SK-N-SH (cell line): Measurements from ENCODE around the gene OR51V1. TPM values are rescaled to one million over a fixed set of nuclear protein-coding genes. Genes with fewer than 3 reads are reported as not detected.

Experiments used
- CTCF ChIA-PET: fragments of 300-600, 350-600 bp; formaldehyde crosslinking; extraction: SDS; loops from one replicate; lab custom pipeline; 2021; lab: Yijun Ruan, JAX
- POLR2A ChIA-PET: fragments of 350-600 bp; sonication (Branson Sonifier 250); formaldehyde crosslinking; extraction: SDS; loops from one replicate; lab custom pipeline; 2020; ENCODE audit warnings: antibody characterized with exemption, inconsistent platforms; lab: Yijun Ruan, JAX
- DNase-seq: peaks from one replicate; pipeline ENCODE4 v3.0.0; 2012
- H2AFZ ChIP-seq: fragments of 200-600 bp; sonication (generic); 2 replicates; pipeline ENCODE4 v1.8.1; 2016; ENCODE audit warnings: antibody characterized with exemption, mild to moderate bottlenecking, low read depth
- H3F3A ChIP-seq: fragments of 200-600 bp; sonication (generic); replicated peaks from 2 replicates; pipeline ENCODE3; 2016; ENCODE audit warnings: antibody characterized with exemption, mild to moderate bottlenecking; ENCODE audit not compliant: insufficient read depth
- H3K27ac ChIP-seq, 2 experiments: fragments of 200-500 bp in 1 of 2; fragments of 200-600 bp in 1 of 2; sonication (Bioruptor generic) in 1 of 2; sonication (generic), shearing (Covaris generic) in 1 of 2; 2 replicates each; pipeline versions ENCODE4 v1.5.1 to v1.6.1; 2014 to 2016; ENCODE audit warnings: low read depth in 2 of 2, inconsistent platforms in 1 of 2, low read length in 1 of 2, mild to moderate bottlenecking in 1 of 2, mixed read lengths in 1 of 2
- H3K27me3 ChIP-seq: fragments of 200-600 bp; sonication (generic), shearing (Covaris generic); 2 replicates; pipeline ENCODE4 v1.6.1; 2016; ENCODE audit warnings: mixed run types; ENCODE audit not compliant: insufficient read depth
- H3K36me3 ChIP-seq, 2 experiments: fragments of 200-500 bp in 1 of 2; fragments of 200-600 bp in 1 of 2; sonication (Bioruptor generic) in 1 of 2; sonication (generic) in 1 of 2; replicated peaks in 1 of 2; 2 replicates each; pipeline versions ENCODE3 to v1.5.1; 2014 to 2016; ENCODE audit warnings: low read length in 1 of 2, mild to moderate bottlenecking in 1 of 2; ENCODE audit not compliant: insufficient read depth in 2 of 2, control insufficient read depth in 1 of 2
- H3K4me1 ChIP-seq, 2 experiments: fragments of 200-500 bp in 1 of 2; fragments of 200-600 bp in 1 of 2; sonication (Bioruptor generic) in 1 of 2; sonication (generic), shearing (Covaris generic) in 1 of 2; 2 replicates each; pipeline versions ENCODE4 v1.5.1 to v1.6.1; 2014 to 2016; ENCODE audit warnings: low read depth in 1 of 2, low read length in 1 of 2, mixed run types in 1 of 2; ENCODE audit not compliant: insufficient read depth in 2 of 2, control insufficient read depth in 1 of 2
- H3K4me2 ChIP-seq: fragments of 200-600 bp; sonication (generic), shearing (Covaris generic); 2 replicates; pipeline ENCODE4 v1.6.1; 2017; ENCODE audit warnings: mixed run types
- H3K4me3 ChIP-seq, 2 experiments: fragments of 200-500 bp in 1 of 2; fragments of 200-600 bp in 1 of 2; sonication (Bioruptor generic) in 1 of 2; sonication (generic), shearing (Covaris generic) in 1 of 2; 2 replicates each; pipeline versions ENCODE4 v1.5.1 to v1.8.1; 2014 to 2016; ENCODE audit warnings: low read depth in 2 of 2, inconsistent platforms in 1 of 2, low read length in 1 of 2, mild to moderate bottlenecking in 1 of 2, mixed read lengths in 1 of 2, moderate library complexity in 1 of 2
- H3K79me2 ChIP-seq: fragments of 200-600 bp; sonication (generic); 2 replicates; pipeline ENCODE4 v1.8.1; 2017; ENCODE audit warnings: mild to moderate bottlenecking; ENCODE audit not compliant: insufficient read depth
- H3K9ac ChIP-seq: fragments of 200-600 bp; sonication (generic); 2 replicates; pipeline ENCODE4 v1.6.1; 2017; ENCODE audit warnings: mixed run types
- H3K9me2 ChIP-seq: fragments of 200-600 bp; sonication (generic); 2 replicates; pipeline ENCODE4 v1.6.1; 2017; ENCODE audit warnings: mixed run types
- H3K9me3 ChIP-seq: fragments of 200-600 bp; sonication (generic); 2 replicates; pipeline ENCODE4 v1.6.1; 2017; ENCODE audit warnings: mixed run types, mild to moderate bottlenecking, moderate library complexity
- H4K20me1 ChIP-seq: fragments of 200-600 bp; sonication (generic); 2 replicates; pipeline ENCODE4 v1.6.1; 2017; ENCODE audit warnings: mild to moderate bottlenecking, mixed run types; ENCODE audit not compliant: insufficient read depth
- CHD2 ChIP-seq: fragments of 150-350 bp; IDR thresholded peaks from 2 replicates; pipeline ENCODE4 v1.6.1; 2018; ENCODE audit warnings: low read length; ENCODE audit not compliant: partially characterized antibody
- EZH2phosphoT487 ChIP-seq: fragments of 200-600 bp; sonication (generic); IDR thresholded peaks from 2 replicates; pipeline ENCODE4 v1.6.1; 2017; ENCODE audit warnings: low read depth, mixed run types, mild to moderate bottlenecking, antibody characterized with exemption, moderate library complexity, borderline replicate concordance
- GABPA ChIP-seq: IDR thresholded peaks from 2 replicates; pipeline ENCODE4 v1.4.0; 2012; ENCODE audit warnings: low read depth, mild to moderate bottlenecking
- IRF3 ChIP-seq: fragments of 150-350 bp; IDR thresholded peaks from 2 replicates; pipeline ENCODE4 v1.6.1; 2016; ENCODE audit warnings: mild to moderate bottlenecking, low read depth, low read length
- JUND ChIP-seq: IDR thresholded peaks from 2 replicates; pipeline ENCODE4 v1.4.0; 2012
- NRF1 ChIP-seq: IDR thresholded peaks from 2 replicates; pipeline ENCODE4 v1.6.1; 2012; ENCODE audit warnings: low read depth, mild to moderate bottlenecking, low read length
- RXRA ChIP-seq: IDR thresholded peaks from 2 replicates; pipeline ENCODE4 v1.4.0; 2012; ENCODE audit warnings: low read depth, mild to moderate bottlenecking, borderline replicate concordance
- USF1 ChIP-seq: IDR thresholded peaks from 2 replicates; pipeline ENCODE4 v1.4.0; 2012; ENCODE audit warnings: low read depth, borderline replicate concordance
- USF2 ChIP-seq: fragments of 150-350 bp; IDR thresholded peaks from 2 replicates; pipeline ENCODE4 v1.6.1; 2017; ENCODE audit warnings: antibody characterized with exemption, low read length, low read depth, borderline replicate concordance
- YY1 ChIP-seq: IDR thresholded peaks from 2 replicates; pipeline ENCODE4 v1.4.0; 2012; ENCODE audit warnings: low read depth, mild to moderate bottlenecking
- WGBS: methylation state at CpG from one replicate; pipeline ENCODE4 v1.1.6; 2017; ENCODE audit warnings: low lambda C conversion rate; 5-methylcytosine and 5-hydroxymethylcytosine counted together
- polyA plus RNA-seq, 3 experiments: library from polyadenylated mRNA; depleted of rRNA; stranded (reverse); fragments of >200 nt; gene quantifications; 2 replicates each; pipeline ENCODE4 v1.2.3, GENCODE V29; 2012

Gene OR51V1
- polyA plus RNA-seq, 1 of the 3 experiments (the other 2 are of a cell fraction): not detected

- no peaks in the 10 kb centered on the region for H4K20me1 ChIP-seq
- no peaks in the 10 kb centered on the region for H3K4me1 ChIP-seq
- no peak for DNase-seq
- no peak overlapping the region for H3K9ac ChIP-seq
- 3% methylated on average over 4 of the region's 4 CpGs for WGBS
- H3K27me3 ChIP-seq: no peaks in the 10 kb centered on the region; the same call in 1 of the 2 replicates
- H3K36me3 ChIP-seq: no peaks in the 10 kb centered on the region
- H3K9me2 ChIP-seq: no peaks in the 10 kb centered on the region
- CTCF ChIA-PET: no interaction called here
- no peaks in the 10 kb centered on the region for H3F3A ChIP-seq
- H3K4me2 ChIP-seq: no peak overlapping the region
- no peak overlapping the region for H2AFZ ChIP-seq
- H3K9me3 ChIP-seq: no peaks in the 10 kb centered on the region
- no peaks in the 10 kb centered on the region for H3K79me2 ChIP-seq
- H3K27ac ChIP-seq: no peak overlapping the region
- no peak overlapping the region for H3K4me3 ChIP-seq
- TF ChIP-seq YY1 (no peak), JUND (no peak), RXRA (no peak), CHD2 (no peak), USF1 (no peak), USF2 (no peak), EZH2phosphoT487 (no peak), NRF1 (no peak), GABPA (no peak)
- POLR2A ChIA-PET: no interaction called here
Measured at GRCh38 chr11:5243816-5244180, 43.3 kb upstream of the OR51V1 start.

- Histone ChIP-seq H3K4me2 (no peak overlapping the region), H4K20me1 (no peaks in the 10 kb centered on the region), H3K27ac (no peak overlapping the region), H3K4me3 (no peak overlapping the region), H3K9me2 (no peaks in the 10 kb centered on the region), H3K9ac (no peak overlapping the region), H3K36me3 (no peaks in the 10 kb centered on the region), H3K79me2 (no peaks in the 10 kb centered on the region), H3K27me3 (no peaks in the 10 kb centered on the region; the same call in 1 of the 2 replicates), H3K9me3 (no peaks in the 10 kb centered on the region), H2AFZ (no peak overlapping the region), H3F3A (no peaks in the 10 kb centered on the region), H3K4me1 (no peaks in the 10 kb centered on the region)
- POLR2A ChIA-PET: no interaction called here
- WGBS: 7% methylated on average over 7 of the region's 7 CpGs
- TF ChIP-seq IRF3: no peak
- CTCF ChIA-PET: no interaction called here
- no peak for DNase-seq
Measured at GRCh38 chr11:5242933-5243815, 42.7 kb upstream of the OR51V1 start.
